ENCODE measurements around the gene EGR4.

EGR4 gene

DNA sequence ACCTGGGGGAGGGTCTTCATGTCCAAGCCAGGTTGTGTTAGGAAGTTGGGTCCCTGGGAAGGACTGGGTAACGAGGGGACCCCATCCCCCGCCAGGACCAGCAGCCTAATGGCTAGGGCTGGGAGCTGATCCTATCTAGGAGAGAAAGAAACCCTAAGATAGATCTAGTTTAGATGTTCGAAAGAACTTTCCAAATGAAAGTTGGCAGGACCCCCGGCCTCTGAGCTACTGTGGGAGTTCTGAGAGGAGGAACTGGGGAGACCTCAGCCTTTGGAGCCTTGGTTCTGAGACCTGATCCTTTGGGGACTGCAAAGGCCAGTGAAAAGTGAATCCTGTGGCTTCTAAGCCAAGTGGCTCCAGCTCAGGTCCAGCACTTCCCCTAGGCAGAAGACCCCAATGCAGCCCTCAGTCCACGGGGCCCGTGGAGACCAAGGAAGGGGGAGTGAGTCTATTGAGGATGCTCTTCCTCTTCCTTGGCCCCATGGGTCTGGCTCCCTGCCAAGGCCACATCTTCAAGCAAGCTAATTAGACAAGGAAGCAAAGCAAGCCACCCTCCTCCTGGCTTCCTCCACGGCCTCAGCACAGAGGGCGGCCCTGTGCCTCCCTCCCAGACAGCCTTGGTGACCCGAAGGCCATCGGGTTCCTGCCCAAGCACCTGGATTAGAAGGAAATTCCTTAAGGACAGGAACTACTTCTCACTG, 35.8 kb downstream of the EGR4 start:
- TF ChIP-seq, protein P1, sequence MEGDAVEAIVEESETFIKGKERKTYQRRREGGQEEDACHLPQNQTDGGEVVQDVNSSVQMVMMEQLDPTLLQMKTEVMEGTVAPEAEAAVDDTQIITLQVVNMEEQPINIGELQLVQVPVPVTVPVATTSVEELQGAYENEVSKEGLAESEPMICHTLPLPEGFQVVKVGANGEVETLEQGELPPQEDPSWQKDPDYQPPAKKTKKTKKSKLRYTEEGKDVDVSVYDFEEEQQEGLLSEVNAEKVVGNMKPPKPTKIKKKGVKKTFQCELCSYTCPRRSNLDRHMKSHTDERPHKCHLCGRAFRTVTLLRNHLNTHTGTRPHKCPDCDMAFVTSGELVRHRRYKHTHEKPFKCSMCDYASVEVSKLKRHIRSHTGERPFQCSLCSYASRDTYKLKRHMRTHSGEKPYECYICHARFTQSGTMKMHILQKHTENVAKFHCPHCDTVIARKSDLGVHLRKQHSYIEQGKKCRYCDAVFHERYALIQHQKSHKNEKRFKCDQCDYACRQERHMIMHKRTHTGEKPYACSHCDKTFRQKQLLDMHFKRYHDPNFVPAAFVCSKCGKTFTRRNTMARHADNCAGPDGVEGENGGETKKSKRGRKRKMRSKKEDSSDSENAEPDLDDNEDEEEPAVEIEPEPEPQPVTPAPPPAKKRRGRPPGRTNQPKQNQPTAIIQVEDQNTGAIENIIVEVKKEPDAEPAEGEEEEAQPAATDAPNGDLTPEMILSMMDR (conservative IDR thresholded peaks at IDR 0.05), result no peak
- H3K27ac ChIP-seq, result no peak overlapping the region

DNA sequence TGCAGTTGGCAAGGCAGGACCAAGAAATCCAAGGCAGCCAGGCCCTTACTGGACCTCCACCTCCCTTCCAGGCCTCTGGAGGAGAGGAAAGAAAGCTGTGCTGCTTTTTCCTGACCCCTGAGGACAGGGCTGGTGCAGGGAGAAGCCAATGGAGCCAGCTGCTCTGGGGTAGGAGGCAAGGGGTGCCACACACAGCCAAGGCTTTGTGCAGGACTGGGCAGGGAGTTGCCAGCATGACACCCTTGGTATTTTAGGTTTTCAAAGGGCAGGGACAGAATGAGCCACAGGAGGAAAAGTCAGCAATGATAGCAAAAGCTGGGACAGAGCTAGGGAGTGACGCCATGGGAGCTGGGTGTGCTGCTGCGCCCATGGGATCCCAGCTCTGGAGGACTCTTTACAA, 36.3 kb downstream of the EGR4 start:
- no peak overlapping the region for H3K27ac ChIP-seq
- TF ChIP-seq, protein P1 (conservative IDR thresholded peaks at IDR 0.05), result no peak

DNA sequence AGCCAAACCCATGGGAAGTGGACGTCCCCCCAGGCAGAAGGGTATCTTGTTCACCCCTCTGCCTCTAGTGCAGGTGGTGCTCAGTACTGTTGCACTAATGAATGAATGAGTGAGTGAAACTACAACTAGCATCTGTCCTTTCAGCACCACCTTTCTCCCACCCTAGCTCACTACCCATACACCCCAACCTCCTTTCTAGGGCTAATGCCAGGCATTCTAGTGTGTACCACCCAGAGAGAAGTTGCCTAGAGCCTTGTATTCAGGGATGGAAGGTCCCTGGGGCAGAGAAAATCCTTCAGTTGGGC, 36.8 kb downstream of the EGR4 start:
- H3K27ac ChIP-seq, result no peak overlapping the region
- TF ChIP-seq, protein P1 (conservative IDR thresholded peaks at IDR 0.05), result no peak

DNA sequence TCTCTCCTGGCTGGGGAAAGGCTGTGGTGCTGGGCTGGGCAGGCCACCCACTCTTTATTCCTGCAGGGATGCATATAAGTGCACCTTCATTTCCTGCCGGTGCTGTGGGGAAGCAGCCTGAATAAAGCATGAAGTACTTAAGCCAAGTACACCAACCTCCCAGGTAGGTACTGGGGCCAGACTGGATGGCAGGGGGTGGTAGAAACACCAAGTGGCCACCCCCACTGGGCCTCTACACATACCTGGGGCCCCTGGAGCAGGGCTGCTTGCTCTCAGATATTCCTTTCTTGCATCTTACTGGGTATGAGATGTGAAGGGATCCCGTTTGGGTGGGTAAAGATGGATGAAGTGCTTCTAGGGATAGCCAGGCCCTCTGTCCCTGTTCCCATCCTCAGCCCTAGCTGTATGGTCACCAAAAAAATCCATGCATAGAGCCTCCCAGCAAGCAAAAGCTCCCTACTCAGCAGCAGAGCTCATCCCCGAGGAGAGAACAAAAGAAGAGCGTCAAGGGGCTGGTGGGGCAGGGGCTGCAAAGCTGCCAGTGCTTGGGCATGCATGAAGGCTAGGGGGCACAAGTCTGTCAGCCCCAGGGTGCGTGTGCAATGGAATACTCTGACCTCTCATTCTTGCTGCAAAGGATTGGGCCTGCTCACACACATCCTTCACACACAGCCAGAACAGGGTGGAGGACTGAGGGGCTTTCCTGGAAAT, 37.3 kb downstream of the EGR4 start:
- TF ChIP-seq, protein P1 (conservative IDR thresholded peaks at IDR 0.05), result no peak
- H3K27ac ChIP-seq, result peak overlapping the region; percentile 67

DNA sequence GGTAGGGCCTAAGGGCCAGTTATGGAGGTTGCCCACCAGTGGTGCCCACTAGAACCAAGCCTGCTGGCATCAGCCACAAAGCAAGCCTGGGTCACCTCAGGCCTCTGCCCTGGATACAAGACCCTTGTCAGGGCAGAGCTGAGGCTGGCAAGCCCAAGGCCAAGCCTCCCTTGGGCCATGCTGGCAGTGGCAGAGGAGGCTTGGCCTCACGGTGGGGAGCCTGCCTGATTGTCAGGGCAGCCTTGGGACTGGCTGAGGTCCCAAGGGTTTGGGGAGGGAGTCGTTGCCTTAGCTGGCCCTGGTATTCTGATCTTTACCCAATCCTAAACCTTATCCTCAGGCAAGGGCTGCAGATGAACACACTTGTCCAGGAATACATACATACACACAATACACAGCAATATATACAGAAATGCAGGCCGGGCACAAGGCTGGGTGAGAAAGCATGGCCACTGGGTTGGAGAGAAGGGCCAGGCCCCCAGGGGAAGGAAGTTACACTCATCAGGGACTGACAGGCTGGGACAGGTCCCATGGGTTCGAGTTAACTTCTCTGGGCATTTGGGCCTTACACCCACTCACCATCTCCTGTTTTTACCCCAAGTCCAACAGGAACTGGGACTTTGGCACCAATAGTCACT, 38.2 kb downstream of the EGR4 start:
- peak overlapping the region; percentile 67 for H3K27ac ChIP-seq

DNA sequence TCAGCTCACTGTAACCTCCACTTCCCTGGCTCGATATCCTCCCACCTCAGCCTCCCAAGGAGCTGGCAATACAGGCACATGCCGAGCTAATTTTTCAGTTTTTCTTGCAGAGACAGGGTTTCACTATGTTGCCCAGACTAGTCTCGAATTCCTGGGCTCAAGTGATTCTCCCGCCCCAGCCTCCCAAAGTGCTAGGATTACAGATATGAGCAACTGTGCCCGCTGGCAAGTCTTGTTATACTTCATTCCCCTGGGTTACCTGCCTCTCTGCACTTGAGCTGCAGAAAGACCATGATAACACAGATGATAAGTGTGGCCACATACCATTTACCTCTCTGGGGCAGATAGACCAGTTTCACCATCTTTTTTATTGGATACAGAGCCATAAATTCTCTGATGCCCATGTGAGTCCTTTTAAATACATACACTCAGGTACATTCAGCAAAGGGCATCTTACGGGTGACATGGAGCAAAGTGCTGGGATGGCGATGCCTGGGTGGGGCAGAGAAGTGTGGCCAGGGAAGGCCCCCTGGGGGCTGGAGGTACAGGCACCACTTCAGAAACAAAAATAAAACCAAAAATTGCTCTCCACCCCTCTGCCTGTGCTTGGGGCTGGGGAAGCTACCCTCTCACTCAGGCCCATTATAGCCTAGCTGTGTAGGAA, 38.9 kb downstream of the EGR4 start:
- H3K27ac ChIP-seq, result peak overlapping the region; percentile 67
- TF ChIP-seq, protein P1 (conservative IDR thresholded peaks at IDR 0.05), result no peak

More for the DNA sequence above, 38.2 kb downstream of the EGR4 start:
- TF ChIP-seq, protein P1 (conservative IDR thresholded peaks at IDR 0.05), result no peak

DNA sequence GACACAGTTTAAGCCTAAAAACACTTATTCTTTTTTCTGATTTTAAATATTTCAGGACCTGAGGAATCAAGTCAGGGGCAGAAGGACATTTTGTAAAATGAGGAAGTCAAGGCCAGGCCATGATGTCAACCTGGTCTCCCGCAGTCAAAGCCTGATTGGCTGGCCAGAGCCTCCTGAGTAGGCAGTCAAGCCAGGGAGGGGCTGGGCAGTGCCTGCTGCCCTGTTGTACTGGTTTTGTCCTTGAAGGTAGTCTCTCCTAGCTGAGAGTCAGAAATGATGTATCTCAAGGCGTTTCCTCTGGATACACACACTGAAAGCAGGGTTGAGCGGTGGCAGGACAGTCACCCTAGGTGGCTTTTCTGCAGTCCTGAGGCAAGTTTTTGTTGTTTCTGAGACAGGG, 39.4 kb downstream of the EGR4 start:
- peak overlapping the region; percentile 67 for H3K27ac ChIP-seq
- TF ChIP-seq, protein P1 (conservative IDR thresholded peaks at IDR 0.05), result no peak

All from VCaP (cell line).